ENCODE data around the gene GALNT4.

Gene GALNT4

GRCh38 chr12:89493670-89494302 is 30.8 kb downstream of the GALNT4 start:
- DNase-seq (ENCODE audit: low read depth), result no peak

GRCh38 chr12:89492883-89493282 is 31.7 kb downstream of the GALNT4 start:
- DNase-seq (ENCODE audit: low read depth), result no peak

GRCh38 chr12:89490922-89491321 is 33.7 kb downstream of the GALNT4 start:
- DNase-seq (ENCODE audit: low read depth), result no peak

GRCh38 chr12:89486264-89486663 is 38.3 kb downstream of the GALNT4 start:
- no peak for DNase-seq (ENCODE audit: low read depth)

GRCh38 chr12:89484470-89484869 is 40.1 kb downstream of the GALNT4 start:
- no peak for DNase-seq (ENCODE audit: low read depth)

- DNase-seq (ENCODE audit: low read depth), result no peak
Measured at GRCh38 chr12:89481213-89481914, 43.2 kb downstream of the GALNT4 start.

- DNase-seq (ENCODE audit: low read depth), result no peak
Measured at GRCh38 chr12:89479982-89480381, 44.6 kb downstream of the GALNT4 start.

- DNase-seq (ENCODE audit: low read depth), result no peak
Measured at GRCh38 chr12:89477633-89478279, 46.8 kb downstream of the GALNT4 start.

- no peak for DNase-seq (ENCODE audit: low read depth)
Measured at GRCh38 chr12:89476904-89477595, 47.5 kb downstream of the GALNT4 start.

GRCh38 chr12:89476232-89476631 is 48.4 kb downstream of the GALNT4 start:
- no peak for DNase-seq (ENCODE audit: low read depth)

GRCh38 chr12:89475203-89475990 is 49.2 kb downstream of the GALNT4 start:
- no peak for DNase-seq (ENCODE audit: low read depth)

GRCh38 chr12:89474615-89475014 is 50.0 kb downstream of the GALNT4 start:
- DNase-seq (ENCODE audit: low read depth), result no peak
